Esophagus squamous epithelium (tissue), 4 donors: ENCODE results near the gene IL1RAPL2.

Source experiments
- POLR2A ChIP-seq, 4 donors: fragments of 450-650 bp; IDR thresholded peaks; one replicate each; pipeline ENCODE4 v1.6.1; 2017; ENCODE audit warnings: antibody characterized with exemption in 4 of 4, mild to moderate bottlenecking in 4 of 4, moderate library complexity in 3 of 4
- TF ChIP-seq, protein P1 (sequence below), 6 experiments: fragments of 450-650 bp in 4 of 6; fragments of 200-600 bp in 2 of 6; sonication (generic) in 2 of 6; IDR thresholded peaks; one replicate each; pipeline ENCODE4 v1.5.1; 2016 to 2019; ENCODE audit warnings: antibody characterized with exemption in 6 of 6, mild to moderate bottlenecking in 4 of 6, moderate library complexity in 4 of 6

DNA sequence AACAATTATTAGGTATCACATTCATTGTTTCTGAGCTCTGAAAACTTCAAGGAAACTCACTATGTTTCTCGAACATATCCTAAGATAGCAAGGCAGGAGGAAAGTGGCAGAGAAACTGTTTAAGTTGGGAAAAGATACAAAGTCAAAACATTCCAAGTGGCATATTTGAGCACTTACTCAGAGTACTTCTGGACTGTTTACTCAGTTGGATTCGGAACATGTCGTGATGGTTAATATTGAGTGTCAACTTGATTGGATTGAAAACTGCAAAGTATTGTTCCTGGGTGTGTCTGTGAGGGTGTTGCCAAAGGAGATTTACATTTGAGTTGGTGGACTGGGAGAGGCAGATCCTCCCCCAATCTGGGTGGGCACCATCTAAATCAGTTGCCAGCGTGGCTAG, 298.3 kb downstream of the IL1RAPL2 start:
- TF ChIP-seq, protein P1, sequence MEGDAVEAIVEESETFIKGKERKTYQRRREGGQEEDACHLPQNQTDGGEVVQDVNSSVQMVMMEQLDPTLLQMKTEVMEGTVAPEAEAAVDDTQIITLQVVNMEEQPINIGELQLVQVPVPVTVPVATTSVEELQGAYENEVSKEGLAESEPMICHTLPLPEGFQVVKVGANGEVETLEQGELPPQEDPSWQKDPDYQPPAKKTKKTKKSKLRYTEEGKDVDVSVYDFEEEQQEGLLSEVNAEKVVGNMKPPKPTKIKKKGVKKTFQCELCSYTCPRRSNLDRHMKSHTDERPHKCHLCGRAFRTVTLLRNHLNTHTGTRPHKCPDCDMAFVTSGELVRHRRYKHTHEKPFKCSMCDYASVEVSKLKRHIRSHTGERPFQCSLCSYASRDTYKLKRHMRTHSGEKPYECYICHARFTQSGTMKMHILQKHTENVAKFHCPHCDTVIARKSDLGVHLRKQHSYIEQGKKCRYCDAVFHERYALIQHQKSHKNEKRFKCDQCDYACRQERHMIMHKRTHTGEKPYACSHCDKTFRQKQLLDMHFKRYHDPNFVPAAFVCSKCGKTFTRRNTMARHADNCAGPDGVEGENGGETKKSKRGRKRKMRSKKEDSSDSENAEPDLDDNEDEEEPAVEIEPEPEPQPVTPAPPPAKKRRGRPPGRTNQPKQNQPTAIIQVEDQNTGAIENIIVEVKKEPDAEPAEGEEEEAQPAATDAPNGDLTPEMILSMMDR (IDR thresholded peaks at IDR 0.05): no peak
- no peak for TF ChIP-seq POLR2A (IDR thresholded peaks at IDR 0.05)
